Mammary epithelial cell (primary cell): ENCODE measurements around the gene FAM193A.

Source experiments
- CTCF ChIP-seq, 2 donors: IDR thresholded peaks in 1 of 2; conservative IDR thresholded peaks in 1 of 2; 2 replicates each; pipeline ENCODE4 v1.5.1; 2011 to 2012; ENCODE audit warnings: inconsistent platforms in 2 of 2, low read length in 2 of 2, mild to moderate bottlenecking in 2 of 2, control low read depth in 1 of 2, low read depth in 1 of 2; ENCODE audit not compliant: insufficient read depth in 1 of 2; ENCODE audit errors: extremely low read depth in 1 of 2
- EZH2 ChIP-seq: IDR thresholded peaks from 2 replicates; pipeline ENCODE4 v1.6.1; 2012; ENCODE audit warnings: low read length, inconsistent platforms, borderline replicate concordance

GRCh38 chr4:2574863-2575262 is 38.4 kb downstream of the FAM193A start:
- TF ChIP-seq CTCF (conservative IDR thresholded peaks at IDR 0.05 in 1 of 2, IDR thresholded peaks at IDR 0.05 in 1 of 2; ENCODE audit: extremely low read depth in 1 of 2, insufficient read depth in 1 of 2, low read depth in 1 of 2, low read length in 2 of 2), result no peak
- no peak for TF ChIP-seq EZH2
